A204.1 (cell line): ENCODE measurements around the gene SPRY1.

Experiments
- FAIRE-seq: peaks from 2 replicates; lab custom pipeline; 2012; peaks lifted over from hg19 to GRCh38; lab: Jason Lieb, UNC

The SPRY1 gene

GRCh38 chr4:123411514-123411913 is 14.9 kb downstream of the SPRY1 start:
- no peak for FAIRE-seq

DNA sequence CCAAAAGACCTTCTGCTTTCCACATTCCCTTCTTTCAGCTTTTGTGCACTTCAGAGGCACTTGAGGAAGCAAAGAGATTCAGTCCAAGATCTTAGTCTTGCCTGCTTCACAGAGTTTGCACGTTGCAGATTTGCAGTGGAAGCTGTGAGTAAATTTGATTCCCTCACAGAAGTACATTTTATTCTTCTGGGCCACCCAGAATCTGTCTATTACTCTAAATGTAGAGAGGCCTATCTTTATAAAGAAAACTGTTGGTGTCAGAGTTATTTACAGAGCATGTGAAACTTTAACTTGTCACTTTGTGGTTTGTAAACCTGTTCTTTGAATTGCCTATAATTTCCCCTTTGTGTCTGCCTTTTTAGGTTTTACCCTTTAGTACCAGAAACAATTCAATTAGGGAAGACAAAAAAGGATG is 15.5 kb downstream of the SPRY1 start:
- no peak for FAIRE-seq

- no peak for FAIRE-seq
These were observed 16.3 kb downstream of the SPRY1 start for GRCh38 chr4:123412700-123413512.

DNA sequence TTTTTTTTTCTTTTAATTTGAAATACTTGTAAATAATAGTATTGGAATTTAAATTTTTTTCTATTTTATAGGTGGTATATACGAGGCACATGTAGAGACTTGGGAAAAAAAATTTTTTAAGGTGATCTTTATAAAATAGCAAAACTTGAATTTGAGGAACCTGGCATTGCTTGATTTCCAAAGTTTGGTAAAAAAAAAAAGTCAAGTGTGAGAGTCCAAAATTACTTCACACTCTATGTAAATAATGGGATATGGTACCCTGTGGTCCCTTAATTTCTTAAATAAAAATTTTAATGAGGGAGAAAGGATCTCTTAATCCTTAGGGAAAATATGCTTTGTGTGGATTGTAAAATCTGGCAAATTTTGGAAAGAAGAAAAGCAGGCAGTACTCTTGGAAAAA is 19.0 kb downstream of the SPRY1 start:
- no peak for FAIRE-seq

DNA sequence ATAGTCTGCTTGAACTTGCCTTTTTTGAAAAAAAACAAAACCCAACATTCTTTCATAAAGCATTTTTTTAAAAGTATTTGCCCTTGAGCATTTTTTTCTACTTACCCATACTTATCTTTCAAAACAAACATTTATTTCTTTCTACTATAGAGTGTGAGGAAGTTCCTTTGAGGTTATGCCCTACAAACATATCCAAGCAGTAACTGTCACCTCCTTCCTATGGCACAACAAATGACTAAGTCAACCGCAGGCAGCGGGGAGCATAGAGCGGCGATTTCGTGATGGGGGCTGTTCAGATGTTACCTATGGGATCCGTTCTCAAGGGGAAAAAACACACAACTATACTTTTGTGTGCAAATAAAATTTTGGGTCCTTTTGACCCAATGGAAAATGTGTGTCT is 19.4 kb downstream of the SPRY1 start:
- no peak for FAIRE-seq

- no peak for FAIRE-seq
These were observed 21.2 kb downstream of the SPRY1 start for GRCh38 chr4:123417813-123418212.

DNA sequence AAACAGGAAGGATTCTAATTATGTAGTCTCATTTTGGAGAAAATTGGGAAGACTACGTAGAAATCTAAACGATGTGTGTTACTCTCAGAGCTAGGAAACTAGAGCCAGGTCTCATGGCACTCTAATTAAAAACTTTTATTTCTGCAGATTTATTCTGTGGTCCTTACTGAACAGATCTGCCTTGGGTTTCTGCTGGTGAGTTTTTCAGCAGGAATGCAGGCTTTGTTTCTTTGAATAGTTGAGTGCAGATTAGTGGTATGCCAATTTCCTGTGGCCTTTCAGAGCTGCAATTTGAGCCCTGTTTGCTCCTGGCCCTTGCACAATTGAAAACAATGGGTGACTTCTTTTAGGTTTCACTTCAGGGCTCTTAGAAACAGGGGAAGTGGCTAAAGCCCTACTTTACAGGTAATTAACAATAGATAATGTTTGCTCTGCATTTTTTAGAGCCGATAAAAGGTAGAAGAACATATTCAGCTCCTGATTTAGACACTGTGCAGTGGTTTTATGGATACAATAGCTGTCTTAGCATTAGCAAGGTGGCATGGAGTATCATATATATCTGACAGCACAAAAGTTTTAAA is 21.8 kb downstream of the SPRY1 start:
- FAIRE-seq, result no peak

- FAIRE-seq, result no peak
These were observed 23.5 kb downstream of the SPRY1 start for GRCh38 chr4:123419885-123420755.

- FAIRE-seq, result no peak
These were observed 24.8 kb downstream of the SPRY1 start for GRCh38 chr4:123421227-123421936.

GRCh38 chr4:123421937-123422781 is 25.6 kb downstream of the SPRY1 start:
- FAIRE-seq, result no peak

DNA sequence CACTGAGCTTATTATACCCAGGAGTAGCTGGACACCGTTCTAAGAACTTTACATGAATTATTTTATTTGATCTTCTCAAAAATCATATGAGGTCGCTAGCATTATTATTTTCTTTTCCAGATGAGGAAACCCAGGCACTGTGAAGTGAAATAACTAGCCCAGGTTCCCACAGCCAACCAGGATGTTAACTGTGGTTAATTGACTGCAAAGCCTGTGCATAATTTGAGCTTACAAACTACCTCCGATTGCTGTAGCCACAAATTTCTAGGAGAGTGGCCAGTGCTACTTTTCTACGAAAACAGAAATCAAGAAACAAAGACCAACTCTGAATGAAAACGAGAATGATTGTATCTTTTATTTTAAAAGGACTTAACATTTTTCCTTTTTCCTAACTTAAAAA is 27.2 kb downstream of the SPRY1 start:
- FAIRE-seq, result no peak

DNA sequence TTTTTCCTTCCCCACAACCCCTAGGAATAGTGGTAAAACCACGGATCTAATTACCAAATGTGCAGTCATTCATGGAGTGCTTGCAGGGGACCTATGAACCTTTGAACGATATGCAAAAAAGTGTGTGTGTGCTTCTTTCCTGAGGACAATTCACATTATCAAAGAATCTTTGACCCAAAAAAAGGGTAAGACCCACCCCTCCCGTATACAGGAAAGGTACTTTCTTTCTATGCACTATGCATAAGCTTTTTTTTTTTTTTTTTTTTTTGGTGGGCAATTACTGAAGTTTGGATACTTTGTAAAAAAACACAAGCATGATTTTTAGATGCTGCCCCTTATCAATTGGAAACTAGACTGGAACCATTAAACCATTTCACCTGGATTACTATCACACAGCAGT is 31.4 kb downstream of the SPRY1 start:
- FAIRE-seq, result no peak

GRCh38 chr4:123430031-123430430 is 33.4 kb downstream of the SPRY1 start:
- FAIRE-seq, result no peak

GRCh38 chr4:123430501-123430900 is 33.9 kb downstream of the SPRY1 start:
- FAIRE-seq, result no peak

DNA sequence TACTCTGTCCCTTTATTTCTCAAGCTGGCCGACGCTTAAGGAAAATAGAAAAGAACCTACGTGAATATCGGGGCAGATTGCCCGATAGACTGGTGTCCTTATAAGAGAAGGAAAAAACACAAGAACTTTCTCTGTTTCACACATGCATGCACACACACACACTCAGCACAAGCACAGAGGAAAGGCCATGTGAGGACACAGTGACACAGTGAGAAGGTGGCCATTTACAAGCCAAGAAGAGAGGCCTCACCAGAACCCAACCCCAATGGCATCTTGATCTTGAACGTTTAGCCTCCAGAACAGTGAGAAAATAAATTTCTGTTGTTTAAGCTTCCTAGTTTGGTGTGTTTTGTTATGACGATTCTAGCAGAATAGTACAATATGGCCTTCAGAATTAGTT is 37.0 kb downstream of the SPRY1 start:
- FAIRE-seq, result no peak

DNA sequence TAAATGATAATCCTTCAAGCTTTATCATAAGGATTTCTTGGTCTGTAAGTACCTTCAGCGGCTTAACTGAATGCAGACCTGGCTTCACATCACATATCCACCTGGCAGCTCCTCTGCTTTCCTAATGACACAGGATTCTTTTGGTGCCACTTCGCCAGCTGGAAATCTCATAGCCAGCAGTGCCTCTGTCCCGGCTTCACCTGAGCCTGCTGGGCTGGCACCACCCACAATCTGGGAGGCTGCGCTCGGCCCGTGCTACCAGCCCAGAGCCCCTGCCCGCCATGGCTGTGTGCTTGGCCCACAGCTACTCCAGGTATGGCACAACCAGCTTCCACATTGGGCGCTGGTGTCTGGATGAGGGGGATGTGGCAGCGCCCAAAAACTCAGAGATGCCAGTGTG is 37.4 kb downstream of the SPRY1 start:
- no peak for FAIRE-seq

GRCh38 chr4:123435246-123436113 is 38.9 kb downstream of the SPRY1 start:
- FAIRE-seq, result no peak

GRCh38 chr4:123438031-123438430 is 41.4 kb downstream of the SPRY1 start:
- FAIRE-seq, result no peak

DNA sequence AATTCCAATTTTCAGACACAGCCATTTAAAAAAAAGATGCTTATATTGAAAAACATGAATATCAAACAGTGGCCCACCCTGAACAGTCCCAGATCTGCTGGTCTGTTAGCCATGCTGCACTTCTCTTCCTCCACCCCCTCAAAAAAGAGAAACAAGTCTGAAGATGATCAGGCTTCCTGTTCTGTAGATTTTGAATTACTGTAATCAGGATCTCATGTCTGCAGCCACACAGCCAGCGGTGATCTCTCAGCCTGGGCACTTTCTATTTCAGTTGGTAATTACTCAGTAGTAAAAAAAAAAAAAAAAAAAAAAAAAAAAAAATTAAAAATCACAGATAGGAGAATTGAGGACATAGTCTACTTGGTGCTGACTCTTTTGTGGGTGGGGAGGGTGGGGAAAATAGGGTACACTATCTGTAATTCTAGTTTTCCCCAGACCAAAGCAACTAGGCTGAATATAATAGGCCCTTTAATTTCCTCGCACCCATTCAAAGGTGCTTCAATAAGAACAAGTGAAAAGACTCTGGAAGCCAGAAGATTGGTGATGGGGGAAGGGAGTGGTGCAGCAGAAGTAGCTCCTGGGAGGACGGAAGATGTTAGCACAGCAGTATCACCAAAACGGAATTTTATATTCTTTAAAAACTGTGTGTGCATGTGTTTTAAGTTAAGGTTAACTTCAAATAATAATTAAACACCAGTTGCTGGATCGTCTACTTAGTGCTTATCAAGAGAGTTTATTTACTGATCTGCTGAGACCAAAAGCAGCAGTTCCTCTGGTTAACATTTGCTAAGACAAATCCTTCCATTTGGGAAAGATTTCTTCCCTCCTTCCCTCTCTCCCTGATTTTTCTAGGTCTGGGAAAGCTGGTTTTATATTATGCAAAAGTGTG is 47.0 kb downstream of the SPRY1 start:
- no peak for FAIRE-seq
